Hematopoietic multipotent progenitor cell (in vitro differentiated cells): Measurements from ENCODE around the gene EFCAB11. TPM values are rescaled to one million over a fixed set of nuclear protein-coding genes. Genes with fewer than 3 reads are reported as not detected.

Experiments used
- total RNA-seq: library from RNA; depleted of rRNA; stranded (reverse); fragments of >200 nt; gene quantifications from one replicate; pipeline ENCODE4 v1.2.3, GENCODE V29; 2012

The EFCAB11 gene
- total RNA-seq, 1 donor = 3.0 TPM

Other genes starting within 250 kb of the EFCAB11 start
- gene TDP1, start 1.2 kb upstream of the EFCAB11 start, total RNA-seq = 24.8 TPM
- not detected for gene KCNK13, start 107.3 kb upstream of the EFCAB11 start, total RNA-seq